ENCODE results near the gene SENP7.
A peak's percentile ranks its signal among the peaks of the same experiment; 100 is the strongest.

Gene SENP7

DNA sequence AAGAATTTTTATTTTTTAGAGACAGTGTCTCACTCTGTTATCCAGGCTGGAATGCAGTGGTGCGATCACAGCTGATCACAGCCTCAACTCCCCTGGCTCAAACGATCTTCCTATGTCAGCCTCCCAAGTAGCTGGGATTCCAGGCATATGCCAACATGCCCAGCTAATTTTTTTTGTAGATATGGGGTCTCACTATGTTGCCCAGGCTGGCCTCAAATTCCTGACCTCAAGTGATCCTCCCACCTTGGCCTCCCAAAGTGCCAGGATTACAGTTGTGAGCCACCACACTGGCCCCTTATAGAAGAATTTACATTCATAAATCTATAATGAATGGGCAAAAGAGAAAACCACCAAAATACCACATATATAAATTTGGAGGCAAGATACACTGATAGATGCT is 15.2 kb downstream of the SENP7 start:
- H3K27me3 ChIP-seq (ENCODE audit: insufficient read depth, low read length): no peaks in the 10 kb centered on the region
- H3K4ac ChIP-seq (ENCODE audit: low read depth, low read length): no peak overlapping the region
- H2BK12ac ChIP-seq (ENCODE audit: low read length): no peak overlapping the region
- H2BK120ac ChIP-seq (ENCODE audit: insufficient read depth, low read length, poor library complexity): no peak overlapping the region
- H3K23ac ChIP-seq (ENCODE audit: low read length): no peak overlapping the region
- H4K8ac ChIP-seq (ENCODE audit: low read depth, low read length): no peak overlapping the region
- H3K9me3 ChIP-seq (ENCODE audit: insufficient read depth, low read depth, low read length): no peaks in the 10 kb centered on the region
- no peak overlapping the region for H3K4me3 ChIP-seq (ENCODE audit: low read depth, low read length)
- H3K4me1 ChIP-seq (ENCODE audit: control insufficient read depth in 1 of 2, insufficient read depth in 2 of 2, low read length in 2 of 2): no peaks in the 10 kb centered on the region
- H3K18ac ChIP-seq (ENCODE audit: low read length): no peak overlapping the region
- H3K27ac ChIP-seq (ENCODE audit: low read depth, low read length): no peak overlapping the region
- H3K14ac ChIP-seq (ENCODE audit: low read length): no peak overlapping the region
- H4K12ac ChIP-seq (ENCODE audit: low read depth, low read length): no peak overlapping the region
- H2AFZ ChIP-seq (ENCODE audit: insufficient read depth, low read length, poor library complexity): no peak overlapping the region
- H3K9ac ChIP-seq (ENCODE audit: low read length): no peak overlapping the region
- WGBS (ENCODE audit: extremely low coverage, insufficient coverage, insufficient read length): no CpG with 5 or more reads among the region's 2 CpGs
- peaks cover 0 to 7% of the 10 kb centered on the region in 2 experiments for H3K36me3 ChIP-seq (ENCODE audit: control insufficient read depth in 1 of 2, insufficient read depth in 2 of 2, low read length in 2 of 2)
- no peak overlapping the region for H2BK5ac ChIP-seq (ENCODE audit: low read depth, low read length, poor library complexity)
- H3K79me2 ChIP-seq (ENCODE audit: control insufficient read depth, insufficient read depth, low read length, poor library complexity): no peaks in the 10 kb centered on the region
- no peak for DNase-seq
- no peak overlapping the region for H3K4me2 ChIP-seq (ENCODE audit: low read length)
- no peaks in the 10 kb centered on the region for H3K79me1 ChIP-seq (ENCODE audit: low read length)
- H2AK5ac ChIP-seq (ENCODE audit: low read length): no peak overlapping the region
- H4K91ac ChIP-seq (ENCODE audit: low read depth, low read length): no peak overlapping the region

DNA sequence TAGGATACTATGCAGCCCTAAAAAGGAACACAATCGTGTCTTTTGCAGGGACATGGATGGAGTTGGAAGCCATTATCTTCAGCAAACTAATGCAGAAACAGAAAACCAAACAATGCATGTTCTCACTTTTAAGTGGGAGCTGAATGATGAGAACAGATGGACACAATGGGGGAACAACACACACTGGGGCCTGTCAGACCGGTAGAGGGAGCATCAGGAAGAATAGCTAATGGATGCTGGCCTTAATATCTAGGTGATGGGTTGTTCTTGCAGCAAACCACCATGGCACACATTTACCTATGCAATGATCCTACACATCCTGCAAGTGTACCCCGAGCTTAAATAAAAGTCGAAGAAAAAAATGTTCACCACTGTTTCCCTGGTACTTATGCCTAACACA is 17.5 kb downstream of the SENP7 start:
- no CpG with 5 or more reads among the region's 4 CpGs for WGBS (ENCODE audit: extremely low coverage, insufficient coverage, insufficient read length)
- Histone ChIP-seq H2BK120ac (ENCODE audit: insufficient read depth, low read length, poor library complexity) (no peak overlapping the region), H3K9ac (ENCODE audit: low read length) (no peak overlapping the region), H2BK12ac (ENCODE audit: low read length) (no peak overlapping the region), H3K4me1 (ENCODE audit: control insufficient read depth in 1 of 2, insufficient read depth in 2 of 2, low read length in 2 of 2) (no peaks in the 10 kb centered on the region), H3K27me3 (ENCODE audit: insufficient read depth, low read length) (no peaks in the 10 kb centered on the region), H3K23ac (ENCODE audit: low read length) (no peak overlapping the region), H4K12ac (ENCODE audit: low read depth, low read length) (no peak overlapping the region), H4K91ac (ENCODE audit: low read depth, low read length) (no peak overlapping the region), H2AFZ (ENCODE audit: insufficient read depth, low read length, poor library complexity) (no peak overlapping the region), H3K4me2 (ENCODE audit: low read length) (no peak overlapping the region), H2AK5ac (ENCODE audit: low read length) (no peak overlapping the region), H3K36me3 (ENCODE audit: control insufficient read depth in 1 of 2, insufficient read depth in 2 of 2, low read length in 2 of 2) (peaks cover 0 to 8% of the 10 kb centered on the region in 2 experiments), H4K8ac (ENCODE audit: low read depth, low read length) (no peak overlapping the region), H3K9me3 (ENCODE audit: insufficient read depth, low read depth, low read length) (no peaks in the 10 kb centered on the region), H3K27ac (ENCODE audit: low read depth, low read length) (no peak overlapping the region), H2BK5ac (ENCODE audit: low read depth, low read length, poor library complexity) (no peak overlapping the region), H3K79me1 (ENCODE audit: low read length) (no peaks in the 10 kb centered on the region), H3K18ac (ENCODE audit: low read length) (no peak overlapping the region), H3K79me2 (ENCODE audit: control insufficient read depth, insufficient read depth, low read length, poor library complexity) (no peaks in the 10 kb centered on the region), H3K14ac (ENCODE audit: low read length) (no peak overlapping the region), H3K4me3 (ENCODE audit: low read depth, low read length) (no peak overlapping the region), H3K4ac (ENCODE audit: low read depth, low read length) (no peak overlapping the region)
- peak in 1 of 2 donors; percentile 6 for DNase-seq

GRCh38 chr3:101484805-101485620 is 28.0 kb downstream of the SENP7 start:
- H2BK12ac ChIP-seq (ENCODE audit: low read length): peak overlapping the region; percentile 51
- H3K4me1 ChIP-seq (ENCODE audit: control insufficient read depth in 1 of 2, insufficient read depth in 2 of 2, low read length in 2 of 2): peaks cover 11% of the 10 kb centered on the region in 2 experiments
- H3K4ac ChIP-seq (ENCODE audit: low read depth, low read length): no peak overlapping the region
- H2BK120ac ChIP-seq (ENCODE audit: insufficient read depth, low read length, poor library complexity): peak overlapping the region; percentile 19
- no peak overlapping the region for H4K8ac ChIP-seq (ENCODE audit: low read depth, low read length)
- peaks cover 4% of the 10 kb centered on the region for H3K79me1 ChIP-seq (ENCODE audit: low read length)
- no peak overlapping the region for H3K27ac ChIP-seq (ENCODE audit: low read depth, low read length)
- no peaks in the 10 kb centered on the region for H3K9me3 ChIP-seq (ENCODE audit: insufficient read depth, low read depth, low read length)
- H3K9ac ChIP-seq (ENCODE audit: low read length): no peak overlapping the region
- WGBS (ENCODE audit: extremely low coverage, insufficient coverage, insufficient read length): no CpG with 5 or more reads among the region's 8 CpGs
- H3K36me3 ChIP-seq (ENCODE audit: control insufficient read depth in 1 of 2, insufficient read depth in 2 of 2, low read length in 2 of 2): peaks cover 0 to 4% of the 10 kb centered on the region in 2 experiments
- H3K18ac ChIP-seq (ENCODE audit: low read length): no peak overlapping the region
- peak; percentile 35 to 63 for DNase-seq
- no peak overlapping the region for H2AK5ac ChIP-seq (ENCODE audit: low read length)
- H3K4me2 ChIP-seq (ENCODE audit: low read length): peak overlapping the region; percentile 9
- H4K12ac ChIP-seq (ENCODE audit: low read depth, low read length): no peak overlapping the region
- peak overlapping the region; percentile 30 for H4K91ac ChIP-seq (ENCODE audit: low read depth, low read length)
- H2BK5ac ChIP-seq (ENCODE audit: low read depth, low read length, poor library complexity): no peak overlapping the region
- H3K79me2 ChIP-seq (ENCODE audit: control insufficient read depth, insufficient read depth, low read length, poor library complexity): no peaks in the 10 kb centered on the region
- no peak overlapping the region for H2AFZ ChIP-seq (ENCODE audit: insufficient read depth, low read length, poor library complexity)
- H3K14ac ChIP-seq (ENCODE audit: low read length): no peak overlapping the region
- no peaks in the 10 kb centered on the region for H3K27me3 ChIP-seq (ENCODE audit: insufficient read depth, low read length)
- no peak overlapping the region for H3K23ac ChIP-seq (ENCODE audit: low read length)
- H3K4me3 ChIP-seq (ENCODE audit: low read depth, low read length): no peak overlapping the region

GRCh38 chr3:101478980-101479379 is 34.0 kb downstream of the SENP7 start:
- Histone ChIP-seq H4K91ac (ENCODE audit: low read depth, low read length) (no peak overlapping the region), H2BK120ac (ENCODE audit: insufficient read depth, low read length, poor library complexity) (no peak overlapping the region), H3K4me3 (ENCODE audit: low read depth, low read length) (no peak overlapping the region), H3K36me3 (ENCODE audit: control insufficient read depth in 1 of 2, insufficient read depth in 2 of 2, low read length in 2 of 2) (no peaks in the 10 kb centered on the region), H4K8ac (ENCODE audit: low read depth, low read length) (no peak overlapping the region), H2AK5ac (ENCODE audit: low read length) (no peak overlapping the region), H3K9me3 (ENCODE audit: insufficient read depth, low read depth, low read length) (no peaks in the 10 kb centered on the region), H3K9ac (ENCODE audit: low read length) (no peak overlapping the region), H3K79me1 (ENCODE audit: low read length) (no peaks in the 10 kb centered on the region), H3K23ac (ENCODE audit: low read length) (no peak overlapping the region), H4K12ac (ENCODE audit: low read depth, low read length) (no peak overlapping the region), H3K14ac (ENCODE audit: low read length) (no peak overlapping the region), H3K27me3 (ENCODE audit: insufficient read depth, low read length) (no peaks in the 10 kb centered on the region), H3K18ac (ENCODE audit: low read length) (no peak overlapping the region), H3K4me2 (ENCODE audit: low read length) (no peak overlapping the region), H2BK5ac (ENCODE audit: low read depth, low read length, poor library complexity) (no peak overlapping the region), H3K4ac (ENCODE audit: low read depth, low read length) (no peak overlapping the region), H3K4me1 (ENCODE audit: control insufficient read depth in 1 of 2, insufficient read depth in 2 of 2, low read length in 2 of 2) (no peaks in the 10 kb centered on the region), H2AFZ (ENCODE audit: insufficient read depth, low read length, poor library complexity) (no peak overlapping the region), H3K79me2 (ENCODE audit: control insufficient read depth, insufficient read depth, low read length, poor library complexity) (no peaks in the 10 kb centered on the region), H2BK12ac (ENCODE audit: low read length) (no peak overlapping the region), H3K27ac (ENCODE audit: low read depth, low read length) (no peak overlapping the region)
- DNase-seq: no peak
- WGBS (ENCODE audit: extremely low coverage, insufficient coverage, insufficient read length): no CpG with 5 or more reads among the region's 3 CpGs
